HG02870 (cell line): ENCODE data around the gene TRAPPC14.

Source experiments
- ATAC-seq: cut with Tn5 transposase; IDR thresholded peaks from one replicate; pipeline ENCODE4 v1.9.1; 2021; ENCODE audit warnings: mild to moderate bottlenecking, moderate library complexity; ENCODE audit not compliant: unreplicated experiment

Gene TRAPPC14

DNA sequence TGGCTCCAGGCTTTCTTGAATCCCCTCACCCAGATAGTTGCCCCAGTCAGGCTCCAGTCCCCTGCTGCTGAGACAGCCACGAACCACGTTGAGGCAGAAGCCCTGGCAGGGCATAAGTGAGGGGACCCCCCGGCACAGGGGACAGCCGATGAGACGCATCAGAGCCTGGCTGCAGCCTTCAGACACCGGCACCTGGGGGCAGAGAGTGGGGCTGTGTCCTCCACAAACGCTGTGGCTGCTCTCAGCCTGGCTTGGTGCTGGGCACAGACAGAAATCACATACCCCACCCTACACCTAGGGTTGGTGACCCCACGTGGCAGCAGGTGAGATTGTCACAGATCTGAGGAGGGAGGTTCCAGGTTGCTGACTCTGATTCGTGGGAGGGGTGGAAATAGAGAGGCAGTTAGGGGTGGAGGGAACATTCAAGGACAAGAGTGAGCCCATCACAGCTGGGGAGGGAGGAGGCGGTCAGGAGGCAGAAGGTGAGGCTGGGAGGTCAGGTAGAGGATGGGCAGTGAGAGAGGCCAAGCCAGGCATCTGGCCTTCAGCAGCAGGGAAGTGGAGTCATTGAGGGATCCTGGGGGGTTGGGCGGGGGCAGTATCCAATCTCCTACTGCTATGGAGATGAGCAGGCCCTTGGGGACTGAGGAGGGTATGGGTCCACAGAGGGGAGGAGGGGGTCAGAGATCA, 15.4 kb upstream of the TRAPPC14 start:
- ATAC-seq: no peak

DNA sequence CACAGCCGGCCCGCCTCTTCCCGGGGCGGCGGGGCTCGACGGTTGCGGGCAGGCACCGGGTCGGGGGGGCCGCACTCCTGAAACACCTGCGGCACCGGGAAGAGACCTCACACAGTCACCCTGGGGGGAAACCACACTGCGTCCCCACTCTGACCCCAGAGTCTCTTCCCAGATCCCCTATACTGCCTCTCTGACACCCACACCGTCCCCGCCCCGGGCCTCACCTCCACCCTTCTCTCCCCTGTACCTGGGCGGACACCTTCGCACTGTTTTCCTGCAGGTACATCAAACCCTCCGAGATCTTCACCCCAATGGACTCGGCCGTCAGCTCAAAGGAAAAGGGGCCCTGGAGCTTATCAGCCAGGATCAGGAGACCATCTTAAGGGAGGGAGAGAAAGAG, 13.3 kb upstream of the TRAPPC14 start:
- no peak for ATAC-seq

DNA sequence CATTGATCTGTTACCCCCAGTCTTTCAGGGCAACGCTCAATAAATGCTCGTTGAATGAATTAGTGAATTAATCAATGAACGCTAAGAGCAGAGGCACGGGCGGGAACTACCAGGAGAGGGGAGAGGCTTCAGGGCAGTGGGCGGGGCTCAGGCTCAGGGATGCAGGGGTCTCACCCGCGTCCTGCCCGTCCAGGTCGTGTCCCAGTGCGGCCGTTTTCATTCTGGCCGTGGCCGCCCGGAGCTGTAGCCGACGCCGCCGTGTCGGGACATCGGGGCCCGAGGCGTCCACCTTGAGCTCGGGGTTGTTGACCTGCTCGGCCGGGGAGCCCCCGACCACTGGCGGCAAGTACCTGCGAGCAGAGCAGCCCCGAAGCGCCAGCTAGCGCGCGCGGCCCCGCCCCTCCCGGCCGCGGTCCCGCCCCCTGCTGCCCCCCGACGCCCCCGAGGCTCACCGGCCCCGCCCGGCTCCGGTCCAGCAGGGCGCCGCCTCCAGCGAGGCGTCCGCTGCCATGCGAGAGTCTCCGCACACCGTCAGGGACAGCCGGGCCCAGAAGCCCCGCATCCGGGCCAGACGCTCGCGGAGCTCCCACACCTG, 12.7 kb upstream of the TRAPPC14 start:
- ATAC-seq: no peak

GRCh38 chr7:100170101-100170897, 11.8 kb upstream of the TRAPPC14 start:
- ATAC-seq: no peak

DNA sequence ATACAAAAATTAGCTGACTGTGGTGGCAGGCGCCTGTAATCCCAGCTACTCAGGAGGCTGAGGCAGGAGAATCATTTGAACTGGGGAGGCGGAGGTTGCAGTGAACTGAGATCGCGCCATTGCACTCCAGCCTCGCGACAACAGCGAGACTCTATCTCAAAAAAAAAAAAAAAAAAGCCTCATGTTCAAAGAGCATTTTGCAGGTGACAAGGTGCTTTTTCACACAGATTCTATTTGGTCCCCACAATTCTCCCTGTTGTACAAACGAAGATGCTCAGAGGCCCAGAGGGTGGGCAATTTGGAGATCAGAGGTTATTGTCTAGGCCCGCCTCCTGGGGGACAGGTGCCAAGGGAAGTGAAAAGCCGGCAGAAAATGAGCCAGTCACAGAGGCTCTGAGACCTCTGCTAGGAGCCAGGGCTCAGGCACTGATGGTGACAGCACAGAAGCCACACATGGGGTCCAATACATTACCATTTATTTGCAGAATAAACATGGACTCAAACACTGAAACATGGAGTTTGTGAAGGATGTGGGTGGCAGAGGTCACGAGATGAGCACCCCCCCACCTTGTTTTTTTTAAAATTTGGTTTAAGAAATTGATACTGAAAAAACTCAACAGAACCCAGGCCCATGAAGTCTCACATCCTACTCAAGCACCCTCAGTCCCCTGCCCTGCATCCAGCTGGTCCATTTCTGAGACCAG, 10.8 kb upstream of the TRAPPC14 start:
- no peak for ATAC-seq

GRCh38 chr7:100167912-100168323, 9.4 kb upstream of the TRAPPC14 start:
- ATAC-seq: no peak

DNA sequence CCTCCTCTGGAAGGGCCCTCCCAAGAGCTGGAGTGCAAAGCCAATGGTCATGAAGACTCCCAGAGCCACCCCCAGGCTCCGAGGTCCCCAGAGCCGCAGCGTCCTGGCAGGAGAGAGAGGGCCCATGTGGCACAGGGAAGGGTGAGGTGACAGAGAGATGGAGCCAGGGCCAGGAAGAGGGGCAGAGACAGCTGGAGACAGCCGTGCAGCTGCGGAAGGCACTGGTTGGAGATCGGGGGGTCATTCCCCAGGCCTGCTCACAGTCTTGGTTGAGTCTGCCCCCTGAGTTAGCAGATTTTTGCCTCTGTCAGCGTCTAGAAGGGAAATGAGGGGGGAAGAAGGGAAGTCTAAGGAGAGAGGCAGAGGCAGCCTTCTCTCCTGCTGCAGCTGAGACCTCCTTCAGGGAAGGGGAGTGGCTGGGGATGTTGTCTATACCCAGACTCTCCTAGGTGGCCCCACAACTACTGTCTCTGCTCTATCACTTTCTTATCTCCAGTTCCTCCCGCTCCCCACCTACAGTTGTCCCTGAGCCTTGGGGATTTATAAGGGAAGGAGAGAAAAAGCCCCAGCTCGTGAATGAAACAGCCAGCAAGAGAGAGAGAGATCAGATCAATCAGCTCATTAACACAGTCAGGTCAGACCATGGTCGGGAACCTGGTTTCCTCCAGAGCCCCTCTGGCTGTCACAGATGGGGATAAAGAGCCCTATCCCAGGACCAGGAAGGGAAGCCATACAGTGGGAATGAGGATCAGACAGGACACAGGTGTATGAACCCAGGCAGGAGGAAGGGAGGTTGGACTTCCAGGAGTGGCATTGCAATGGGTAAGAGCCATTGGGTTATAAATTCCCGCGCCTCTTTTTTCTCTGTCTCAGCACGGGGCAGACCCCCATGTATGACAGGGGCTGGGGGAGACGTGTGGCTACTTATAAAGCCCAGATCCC, 8.7 kb upstream of the TRAPPC14 start:
- no peak for ATAC-seq

- no peak for ATAC-seq
These were observed 7.9 kb upstream of the TRAPPC14 start for GRCh38 chr7:100166317-100166940.

DNA sequence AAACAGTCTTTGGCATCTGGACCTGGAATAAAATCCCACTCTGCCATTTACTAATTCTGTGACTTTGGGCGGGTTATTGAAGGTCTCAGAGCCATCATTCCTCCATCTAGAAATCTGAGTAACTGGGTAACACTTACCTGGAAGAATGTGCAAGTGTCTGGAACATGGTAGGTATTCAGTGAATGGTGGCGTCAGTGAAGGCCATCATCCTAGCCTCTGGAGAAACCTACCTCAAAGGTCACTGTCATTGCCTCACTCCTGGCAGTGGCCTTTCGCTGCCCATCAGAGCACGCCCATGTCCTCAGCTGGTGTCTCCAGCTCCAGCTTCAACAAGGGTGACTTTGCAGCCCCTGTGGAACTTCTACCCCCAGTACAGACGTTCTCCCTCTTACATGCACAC, 5.3 kb upstream of the TRAPPC14 start:
- no peak for ATAC-seq

- no peak for ATAC-seq
These were observed 4.5 kb upstream of the TRAPPC14 start for GRCh38 chr7:100163006-100163531.

DNA sequence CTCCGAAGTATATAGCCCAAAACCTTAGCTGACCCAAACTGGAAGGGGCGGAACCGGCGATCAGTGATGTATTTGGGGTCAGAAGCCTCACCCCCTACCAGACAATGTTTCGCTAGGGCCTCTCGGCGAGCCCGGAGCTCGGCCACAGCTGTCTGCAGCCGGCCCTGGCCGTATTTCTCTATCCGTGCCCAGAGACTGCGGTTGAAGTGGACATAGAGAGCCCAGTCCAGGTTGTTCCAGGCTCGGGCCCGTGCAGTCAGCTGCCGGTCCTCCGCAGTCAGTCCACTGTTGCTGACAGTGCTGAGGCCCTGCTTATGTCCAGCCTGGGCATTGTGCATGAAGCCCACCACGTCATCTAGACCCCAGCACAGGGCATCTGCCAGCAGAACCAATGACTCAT, 1.5 kb upstream of the TRAPPC14 start:
- ATAC-seq: no peak

DNA sequence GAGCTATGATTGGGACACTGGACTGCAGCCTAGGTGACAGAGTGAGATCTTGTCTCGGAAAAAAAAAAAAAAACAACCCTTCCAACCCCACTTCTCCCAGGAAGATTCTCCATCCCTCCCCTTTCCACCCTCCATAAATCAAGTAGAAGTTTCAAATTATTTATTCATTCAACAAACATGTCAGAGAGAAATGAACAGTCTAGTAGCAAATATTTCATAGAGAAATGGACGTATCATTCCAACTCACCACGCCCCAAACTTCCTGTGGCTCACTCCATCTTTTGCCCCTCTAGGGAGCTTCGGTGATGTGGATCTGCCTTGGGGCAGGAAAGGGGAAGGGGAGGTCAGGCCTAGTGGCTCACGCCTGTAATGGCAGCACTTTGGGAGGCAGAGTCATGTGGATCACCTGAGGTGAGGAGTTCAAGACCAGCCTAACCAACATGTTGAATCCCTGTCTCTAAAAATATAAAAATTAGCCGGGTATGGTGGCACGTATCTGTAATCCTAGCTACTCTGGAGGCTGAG, 638 bp upstream of the TRAPPC14 start:
- ATAC-seq: no peak

- ATAC-seq: no peak
These were observed 942 bp downstream of the TRAPPC14 start for GRCh38 chr7:100157334-100158228.

DNA sequence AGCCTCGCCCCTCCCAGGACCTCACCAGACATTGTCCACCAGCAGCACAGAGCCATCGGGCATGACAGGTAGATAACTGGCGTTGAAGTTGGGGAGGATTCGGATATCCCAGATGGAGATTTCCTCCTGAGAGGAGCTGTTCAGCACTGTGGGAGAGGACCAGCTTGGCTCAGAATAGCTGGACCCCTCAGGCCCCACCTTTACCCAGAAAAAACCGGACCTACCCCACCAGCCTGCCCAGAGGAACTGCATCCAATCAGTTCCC, 1.5 kb downstream of the TRAPPC14 start:
- ATAC-seq: no peak

DNA sequence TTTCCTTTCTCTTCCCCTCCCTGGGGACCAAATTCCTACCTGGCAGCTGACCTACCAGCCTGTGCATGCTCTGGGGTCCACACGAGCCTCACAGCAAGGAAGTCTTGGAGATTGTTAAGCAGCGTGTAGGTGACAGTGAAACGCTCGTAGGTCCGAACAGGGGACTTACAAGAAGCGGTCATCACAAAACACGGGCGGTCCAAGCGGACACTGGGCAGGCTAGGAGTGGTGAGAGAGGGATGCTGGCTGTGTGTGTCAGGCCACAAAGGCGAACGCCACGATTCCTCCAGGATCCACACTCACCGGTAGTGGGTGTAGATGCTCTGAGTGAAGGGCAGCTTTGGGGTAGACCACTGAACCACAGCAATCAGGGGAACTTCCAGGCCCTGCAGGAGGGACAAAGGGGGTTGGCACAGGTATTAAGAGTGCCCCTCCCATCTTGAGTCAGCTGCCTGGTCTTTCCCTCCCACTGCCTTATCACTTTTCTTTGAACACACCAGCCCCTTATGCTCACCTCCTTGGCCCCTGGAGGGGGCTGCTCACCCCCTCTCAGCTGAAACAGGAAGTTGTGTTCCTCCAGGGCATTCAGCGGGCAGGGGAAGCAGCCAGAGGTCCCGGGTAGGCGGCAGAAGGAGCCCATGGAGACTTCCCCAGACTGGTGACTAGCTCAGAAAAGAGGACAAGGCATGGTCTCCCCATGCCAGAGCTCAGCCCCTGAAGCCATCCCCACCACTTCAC, 2.0 kb downstream of the TRAPPC14 start:
- ATAC-seq: no peak

DNA sequence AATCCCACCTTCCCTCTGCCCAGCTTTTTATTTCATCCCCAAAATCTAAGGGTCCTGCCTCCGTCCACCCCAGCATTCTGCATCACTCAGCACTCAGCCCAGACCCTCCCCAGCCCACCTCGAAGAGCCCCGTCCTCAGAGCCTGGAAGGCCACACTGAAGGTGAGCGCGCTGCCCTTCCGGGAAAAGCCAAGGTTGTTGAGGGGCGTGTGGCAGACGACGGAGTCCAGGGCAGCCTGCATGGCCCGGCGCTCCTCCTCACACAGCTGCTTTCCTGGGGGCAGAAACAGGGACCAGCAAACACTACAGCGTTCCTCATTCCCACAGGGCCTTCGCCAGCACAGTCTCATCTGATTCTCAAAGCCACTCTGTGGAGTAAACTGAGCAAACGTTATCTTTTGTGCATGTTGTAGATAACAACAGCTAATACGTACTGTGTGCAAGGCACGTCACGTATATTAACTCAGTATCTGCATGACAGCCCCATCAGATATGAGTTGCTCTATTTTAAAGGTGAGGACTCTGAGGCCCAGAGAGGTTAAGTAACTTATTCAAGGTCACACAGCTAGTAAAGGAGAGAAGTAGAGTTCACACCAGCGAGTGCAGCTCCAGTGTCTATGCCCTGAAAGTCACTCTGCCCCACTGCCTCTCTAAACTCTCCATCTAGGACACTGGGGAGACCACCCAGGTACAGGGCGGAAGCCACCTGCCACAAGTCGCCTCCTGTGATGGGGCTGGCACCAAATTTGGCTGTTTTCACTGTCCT, 2.8 kb downstream of the TRAPPC14 start:
- no peak for ATAC-seq
